Upper lobe of left lung (tissue), 6 donors: ENCODE results near the gene RNF38. TPM values are rescaled to one million over a fixed set of nuclear protein-coding genes. Genes with fewer than 3 reads are reported as not detected.
"Not testable (repeated sequence)": the region's sequence is repeated elsewhere in the genome, so short reads cannot be mapped to it uniquely, and the experiment has no call there.

Experiments used
- ATAC-seq, 2 donors: fragments of 200-7000 bp; cut with Tn5 transposase; one replicate each; pipeline ENCODE4 v1.9.1; 2022; ENCODE audit warnings: mild to moderate bottlenecking in 2 of 2, moderate library complexity in 2 of 2; ENCODE audit not compliant: low FRiP score in 2 of 2
- DNase-seq, 2 donors: peaks; one replicate each; pipeline ENCODE4 v3.0.0-alpha.2; 2019 to 2020
- H3K27ac ChIP-seq, 4 donors: fragments of 200-600 bp; sonication (generic); one replicate each; pipeline ENCODE4 v1.5.1; 2016 to 2019
- H3K27me3 ChIP-seq, 4 donors: fragments of 200-600 bp; sonication (generic); one replicate each; pipeline ENCODE4 v1.5.1; 2017 to 2019
- H3K36me3 ChIP-seq, 4 donors: fragments of 200-600 bp; sonication (generic); one replicate each; pipeline ENCODE4 v1.5.1; 2016 to 2019
- H3K4me1 ChIP-seq, 4 donors: fragments of 200-600 bp; sonication (generic); one replicate each; pipeline ENCODE4 v1.5.1; 2018 to 2019
- H3K4me3 ChIP-seq, 4 donors: fragments of 200-600 bp; sonication (generic); one replicate each; pipeline ENCODE4 v1.5.1; 2017 to 2019; ENCODE audit warnings: mild to moderate bottlenecking in 2 of 4, moderate library complexity in 1 of 4
- H3K9me3 ChIP-seq, 4 donors: fragments of 200-600 bp; sonication (generic); one replicate each; pipeline ENCODE4 v1.5.1; 2018 to 2019
- EP300 ChIP-seq, 4 donors: sonication (generic); formaldehyde crosslinking; IDR thresholded peaks; one replicate each; pipeline ENCODE4 v1.5.1; 2017; ENCODE audit warnings: antibody characterized with exemption in 4 of 4, control low read depth in 2 of 4
- POLR2A ChIP-seq, 4 donors: fragments of 450-650 bp; IDR thresholded peaks; one replicate each; pipeline ENCODE4 v1.5.1; 2016 to 2017; ENCODE audit warnings: antibody characterized with exemption in 4 of 4, mild to moderate bottlenecking in 2 of 4
- POLR2AphosphoS5 ChIP-seq, 2 donors: sonication (generic); formaldehyde crosslinking; IDR thresholded peaks; one replicate each; pipeline ENCODE4 v1.5.1; 2017; ENCODE audit warnings: antibody characterized with exemption in 2 of 2
- WGBS, 2 donors: methylation state at CpG; one replicate each; pipeline ENCODE4 v1.1.5; 2017 to 2018; 5-methylcytosine and 5-hydroxymethylcytosine counted together
- total RNA-seq, 6 donors: library from RNA; depleted of rRNA in 4 of 6; stranded (reverse); fragments of >200 nt in 4 of 6; gene quantifications; one replicate each; pipeline versions ENCODE4 v1.1.0 to v1.2.1, GENCODE V29; 2016 to 2021
- TF ChIP-seq, protein P1 (sequence below), 6 experiments: fragments of 450-650 bp in 4 of 6; fragments of 200-600 bp in 2 of 6; sonication (generic) in 2 of 6; IDR thresholded peaks; one replicate each; pipeline ENCODE4 v1.5.1; 2016 to 2019; ENCODE audit warnings: antibody characterized with exemption in 6 of 6
- donor health status: DM: no; HTN: no; CAD: no; lungs with moderate emphysema.
- donor health status: DM: no; HTN: yes; CAD: no; lungs with severe emphysema.

Gene RNF38
- total RNA-seq, 6 donors from 2014 or later, result 17.4 to 41.9 (median 34.3) TPM

DNA sequence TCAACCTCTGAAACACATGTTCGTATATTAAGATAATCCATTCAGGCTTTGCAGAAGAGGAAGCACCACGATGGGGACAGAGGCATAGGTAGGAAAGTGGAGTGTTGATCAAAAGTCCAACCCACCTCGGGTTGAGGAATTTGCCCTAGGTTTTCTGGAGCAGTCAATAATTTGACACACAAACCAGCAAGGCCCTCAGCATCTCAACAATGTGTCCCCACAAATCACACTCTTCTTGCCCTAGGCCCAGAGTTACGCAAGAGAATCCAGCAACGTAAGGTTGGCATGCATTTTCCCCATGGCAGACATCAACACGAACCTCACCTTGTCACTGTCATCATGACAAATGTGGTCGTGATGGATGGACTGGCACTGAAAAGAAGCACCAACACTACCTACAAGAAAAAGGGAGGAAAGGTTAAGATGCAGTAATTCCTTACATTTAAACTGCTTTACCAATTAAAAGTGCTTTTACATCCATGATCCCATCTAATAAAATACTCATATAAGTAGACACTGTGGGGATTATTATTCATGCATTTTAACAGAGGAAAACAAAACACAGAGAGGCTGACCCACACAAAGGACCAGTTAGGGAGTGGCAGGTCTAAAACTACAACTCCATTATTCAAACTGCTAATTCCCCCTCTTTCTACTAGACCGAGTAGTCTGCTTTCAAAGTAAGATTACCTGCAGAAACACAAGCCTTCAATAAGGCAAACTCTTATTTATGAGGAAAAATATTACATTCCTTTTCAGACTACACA, 24.4 kb upstream of the RNF38 start:
- no peaks in the 10 kb centered on the region for H3K9me3 ChIP-seq
- WGBS, 2 donors, result 70 to 82% methylated on average over 8 of the region's 8 CpGs
- peaks cover 0 to 5% (median 2%) of the 10 kb centered on the region in 4 donors for H3K36me3 ChIP-seq
- H3K4me3 ChIP-seq, result no peak overlapping the region
- ATAC-seq, result no peak
- H3K4me1 ChIP-seq, result peaks cover 0 to 8% (median 3%) of the 10 kb centered on the region in 4 donors
- TF ChIP-seq, protein P1, sequence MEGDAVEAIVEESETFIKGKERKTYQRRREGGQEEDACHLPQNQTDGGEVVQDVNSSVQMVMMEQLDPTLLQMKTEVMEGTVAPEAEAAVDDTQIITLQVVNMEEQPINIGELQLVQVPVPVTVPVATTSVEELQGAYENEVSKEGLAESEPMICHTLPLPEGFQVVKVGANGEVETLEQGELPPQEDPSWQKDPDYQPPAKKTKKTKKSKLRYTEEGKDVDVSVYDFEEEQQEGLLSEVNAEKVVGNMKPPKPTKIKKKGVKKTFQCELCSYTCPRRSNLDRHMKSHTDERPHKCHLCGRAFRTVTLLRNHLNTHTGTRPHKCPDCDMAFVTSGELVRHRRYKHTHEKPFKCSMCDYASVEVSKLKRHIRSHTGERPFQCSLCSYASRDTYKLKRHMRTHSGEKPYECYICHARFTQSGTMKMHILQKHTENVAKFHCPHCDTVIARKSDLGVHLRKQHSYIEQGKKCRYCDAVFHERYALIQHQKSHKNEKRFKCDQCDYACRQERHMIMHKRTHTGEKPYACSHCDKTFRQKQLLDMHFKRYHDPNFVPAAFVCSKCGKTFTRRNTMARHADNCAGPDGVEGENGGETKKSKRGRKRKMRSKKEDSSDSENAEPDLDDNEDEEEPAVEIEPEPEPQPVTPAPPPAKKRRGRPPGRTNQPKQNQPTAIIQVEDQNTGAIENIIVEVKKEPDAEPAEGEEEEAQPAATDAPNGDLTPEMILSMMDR (IDR thresholded peaks at IDR 0.05), result no peak
- TF ChIP-seq POLR2A (IDR thresholded peaks at IDR 0.05) (no peak), POLR2AphosphoS5 (IDR thresholded peaks at IDR 0.05) (no peak)
- no peak overlapping the region for H3K27ac ChIP-seq
- DNase-seq, result no peak
- no peaks in the 10 kb centered on the region for H3K27me3 ChIP-seq

- Histone ChIP-seq H3K36me3 (peaks cover 0 to 5% (median 2%) of the 10 kb centered on the region in 4 donors), H3K4me1 (peaks cover 0 to 8% (median 3%) of the 10 kb centered on the region in 4 donors), H3K27me3 (no peaks in the 10 kb centered on the region), H3K27ac (no peak overlapping the region), H3K9me3 (no peaks in the 10 kb centered on the region), H3K4me3 (no peak overlapping the region)
- ATAC-seq (no peak), DNase-seq (no peak)
- no peak for TF ChIP-seq EP300 (IDR thresholded peaks at IDR 0.05)
- TF ChIP-seq, protein P1 (IDR thresholded peaks at IDR 0.05), result no peak
- TF ChIP-seq POLR2AphosphoS5 (IDR thresholded peaks at IDR 0.05), result no peak
- TF ChIP-seq POLR2A (IDR thresholded peaks at IDR 0.05), result no peak
- WGBS, 2 donors, result 86 to 89% methylated on average over 3 of the region's 3 CpGs
These were observed 23.1 kb upstream of the RNF38 start for GRCh38 chr9:36423206-36423605.

GRCh38 chr9:36416890-36417289, 16.8 kb upstream of the RNF38 start:
- Histone ChIP-seq H3K4me1 (peaks cover 0 to 8% (median 3%) of the 10 kb centered on the region in 4 donors), H3K9me3 (no peaks in the 10 kb centered on the region), H3K27me3 (no peaks in the 10 kb centered on the region), H3K4me3 (no peak overlapping the region), H3K36me3 (peaks cover 0 to 5% (median 3%) of the 10 kb centered on the region in 4 donors), H3K27ac (no peak overlapping the region)
- DNase-seq (peak in 1 of 2 donors; percentile 30), ATAC-seq (no peak)
- TF ChIP-seq EP300 (IDR thresholded peaks at IDR 0.05) (no peak), POLR2A (IDR thresholded peaks at IDR 0.05) (no peak)
- WGBS, 2 donors, result 60 to 74% methylated on average over 9 of the region's 9 CpGs

- H3K4me1 ChIP-seq, result peaks cover 0 to 8% (median 3%) of the 10 kb centered on the region in 4 donors
- H3K36me3 ChIP-seq, result peaks cover 0 to 3% (median under 1%) of the 10 kb centered on the region in 4 donors
- TF ChIP-seq, protein P1 (IDR thresholded peaks at IDR 0.05), result no peak
- no peak for TF ChIP-seq EP300 (IDR thresholded peaks at IDR 0.05)
- TF ChIP-seq POLR2A (IDR thresholded peaks at IDR 0.05), result no peak
- TF ChIP-seq POLR2AphosphoS5 (IDR thresholded peaks at IDR 0.05), result no peak
- WGBS, 2 donors, result 94% methylated on average over 11 of the region's 11 CpGs
- H3K27me3 ChIP-seq, result no peaks in the 10 kb centered on the region
- ATAC-seq (no peak), DNase-seq (no peak)
- H3K4me3 ChIP-seq, result no peak overlapping the region
- H3K9me3 ChIP-seq, result no peaks in the 10 kb centered on the region
- no peak overlapping the region for H3K27ac ChIP-seq
These were observed 15.9 kb upstream of the RNF38 start for GRCh38 chr9:36415822-36416525.

- not testable (repeated sequence) for H3K4me1 ChIP-seq, H3K9me3 ChIP-seq, ATAC-seq, H3K27me3 ChIP-seq, H3K4me3 ChIP-seq, DNase-seq, H3K36me3 ChIP-seq, H3K27ac ChIP-seq
- 80 to 91% methylated on average over 3 of the region's 3 CpGs for WGBS, 2 donors
These were observed 11.3 kb upstream of the RNF38 start for GRCh38 chr9:36411410-36411809.

GRCh38 chr9:36409076-36409475, 9.0 kb upstream of the RNF38 start:
- not testable (repeated sequence) for H3K4me1 ChIP-seq, H3K36me3 ChIP-seq, ATAC-seq, H3K9me3 ChIP-seq, H3K27ac ChIP-seq, H3K4me3 ChIP-seq, DNase-seq, H3K27me3 ChIP-seq
- 96 to 97% methylated on average over 4 of the region's 4 CpGs for WGBS, 2 donors
